LNCaP clone FGC (cell line): Measurements from ENCODE around the gene MED13L.
A peak's percentile ranks its signal among the peaks of the same experiment; 100 is the strongest.

Source experiments
- DNase-seq: peaks from one replicate; pipeline ENCODE4 v3.0.0-alpha.2; 2011; ENCODE audit warnings: low read depth
- H3K4me3 ChIP-seq: 2 replicates; pipeline ENCODE4 v1.5.1; 2011; ENCODE audit warnings: mild to moderate bottlenecking, low read depth, low read length, control low read depth
- CTCF ChIP-seq: IDR thresholded peaks from 2 replicates; pipeline ENCODE4 v1.5.1; 2012; ENCODE audit warnings: mild to moderate bottlenecking; ENCODE audit not compliant: control insufficient read depth, insufficient read depth; ENCODE audit errors: extremely low read depth

MED13L gene

GRCh38 chr12:116277467-116278278 is at the start of gene MED13L:
Gene MED13L, minus strand, starts transcription at chr12:116277693. Its CDS starts 562 bp downstream, at chr12:116277131.
- no peak for DNase-seq
- TF ChIP-seq CTCF, result peak; percentile 66
- H3K4me3 ChIP-seq, result peak within 1 kb of the TSS; percentile 62

GRCh38 chr12:116325336-116325664 is 47.8 kb upstream of the MED13L start:
- no peak overlapping the region for H3K4me3 ChIP-seq
- no peak for DNase-seq
- TF ChIP-seq CTCF, result no peak

- DNase-seq, result no peak
- H3K4me3 ChIP-seq, result no peak overlapping the region
- TF ChIP-seq CTCF, result no peak
Observed at GRCh38 chr12:116324654-116325335, 47.3 kb upstream of the MED13L start.

- no peak for TF ChIP-seq CTCF
- H3K4me3 ChIP-seq, result no peak overlapping the region
- no peak for DNase-seq
Observed at GRCh38 chr12:116323406-116324386, 46.2 kb upstream of the MED13L start.

GRCh38 chr12:116321913-116322312 is 44.4 kb upstream of the MED13L start:
- no peak overlapping the region for H3K4me3 ChIP-seq
- no peak for DNase-seq
- TF ChIP-seq CTCF, result no peak

GRCh38 chr12:116320791-116321217 is 43.3 kb upstream of the MED13L start:
- no peak for TF ChIP-seq CTCF
- no peak overlapping the region for H3K4me3 ChIP-seq
- DNase-seq, result no peak
